HUES64 (cell line): ENCODE results near the gene DLG3.
"Not testable (repeated sequence)": the region's sequence is repeated elsewhere in the genome, so short reads cannot be mapped to it uniquely, and the experiment has no call there.

Experiments
- H3K27ac ChIP-seq: 2 replicates; pipeline ENCODE4 v1.7.0; 2013; ENCODE audit warnings: low read depth, low read length, inconsistent platforms
- H3K27me3 ChIP-seq: 2 replicates; pipeline ENCODE4 v1.6.1; 2013; ENCODE audit warnings: mild to moderate bottlenecking, low read length; ENCODE audit not compliant: insufficient read depth
- H3K36me3 ChIP-seq: 2 replicates; pipeline ENCODE4 v1.6.1; 2013; ENCODE audit warnings: mild to moderate bottlenecking, low read length; ENCODE audit not compliant: insufficient read depth
- H3K4me1 ChIP-seq: 2 replicates; pipeline ENCODE4 v1.6.1; 2013; ENCODE audit warnings: mild to moderate bottlenecking, low read length, moderate library complexity; ENCODE audit not compliant: insufficient read depth
- H3K4me3 ChIP-seq: 2 replicates; pipeline ENCODE4 v1.5.1; 2013; ENCODE audit warnings: mild to moderate bottlenecking, low read length, moderate library complexity
- H3K9ac ChIP-seq: 2 replicates; pipeline ENCODE4 v1.6.1; 2013; ENCODE audit warnings: mild to moderate bottlenecking, low read depth, low read length
- H3K9me3 ChIP-seq: 2 replicates; pipeline ENCODE4 v1.6.1; 2013; ENCODE audit warnings: low read depth, low read length; ENCODE audit not compliant: insufficient read depth
- WGBS: fragments of 150-250, 120-280 bp; methylation state at CpG from one replicate; pipeline ENCODE4 v1.1.7; 2013; ENCODE audit warnings: missing lambda C conversion rate; 5-methylcytosine and 5-hydroxymethylcytosine counted together

Gene DLG3

DNA sequence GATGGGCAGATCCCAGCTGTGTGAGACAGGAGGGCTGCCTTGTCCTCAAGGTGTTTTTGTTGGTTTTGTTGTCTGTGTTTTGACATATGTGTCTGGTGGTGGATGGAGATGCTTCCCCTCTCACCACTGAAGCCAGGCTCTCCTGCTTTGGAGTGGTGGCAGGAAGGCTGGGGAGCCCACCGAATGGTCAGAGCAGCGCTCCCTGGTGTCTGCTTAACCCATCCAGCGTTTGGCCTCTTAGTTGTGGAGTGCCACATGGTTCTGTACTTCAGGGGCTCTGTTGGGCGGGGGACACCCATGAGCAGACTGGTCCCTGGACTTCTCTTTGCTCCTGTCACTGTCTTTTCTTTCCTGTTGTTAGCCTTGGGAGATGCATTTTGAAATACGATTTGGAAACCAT, 51.9 kb downstream of the DLG3 start:
- Histone ChIP-seq H3K4me1 (no peaks in the 10 kb centered on the region), H3K9me3 (no peaks in the 10 kb centered on the region), H3K4me3 (no peak overlapping the region), H3K27me3 (no peaks in the 10 kb centered on the region), H3K9ac (no peak overlapping the region), H3K36me3 (peaks cover 98% of the 10 kb centered on the region), H3K27ac (no peak overlapping the region)
- WGBS: 85% methylated on average over 5 of the region's 5 CpGs

DNA sequence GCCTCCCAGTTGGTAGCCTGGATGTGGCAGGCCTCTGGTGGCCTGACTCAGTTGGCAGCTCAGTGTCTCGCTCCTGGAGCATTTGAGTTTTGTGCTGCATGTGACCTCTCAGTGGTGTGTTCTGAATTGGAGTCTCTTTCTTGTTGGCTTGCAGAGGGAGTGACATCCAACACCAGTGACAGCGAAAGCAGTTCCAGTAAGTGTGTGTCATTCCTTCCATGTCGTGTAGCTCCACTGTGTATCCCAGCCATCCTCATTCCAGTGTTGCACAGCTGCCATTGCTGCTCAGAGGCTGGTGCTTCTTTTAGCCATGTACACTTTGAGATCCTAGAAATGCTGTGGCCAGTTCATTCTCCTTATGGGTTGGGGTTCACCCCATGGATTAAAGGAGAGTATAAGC, 52.4 kb downstream of the DLG3 start:
- Histone ChIP-seq H3K9me3 (no peaks in the 10 kb centered on the region), H3K4me3 (no peak overlapping the region), H3K36me3 (peaks cover 98% of the 10 kb centered on the region), H3K27me3 (no peaks in the 10 kb centered on the region), H3K9ac (no peak overlapping the region), H3K4me1 (no peaks in the 10 kb centered on the region), H3K27ac (no peak overlapping the region)
- WGBS: 99% methylated on average over 3 of the region's 3 CpGs

DNA sequence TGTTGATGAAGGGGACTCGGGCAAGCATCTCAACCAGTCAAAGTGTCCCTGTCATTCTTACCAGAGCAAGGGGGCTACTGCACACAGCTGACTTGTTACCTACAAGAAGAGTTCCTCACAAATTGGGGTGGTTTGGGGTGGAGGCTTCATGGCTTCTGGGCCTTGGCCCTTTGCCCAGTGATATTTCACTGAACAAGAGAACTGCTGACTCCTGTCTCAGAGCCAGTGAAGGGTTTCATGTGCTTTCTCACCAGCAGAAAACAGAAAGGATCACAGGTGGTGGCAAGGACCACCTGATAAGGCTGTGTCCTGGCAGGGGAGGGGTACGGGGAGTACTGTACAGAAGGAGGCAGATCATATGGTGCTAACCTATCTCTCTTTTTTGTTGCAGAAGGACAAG, 53.5 kb downstream of the DLG3 start:
- H3K9ac ChIP-seq: no peak overlapping the region
- no peaks in the 10 kb centered on the region for H3K4me1 ChIP-seq
- no peaks in the 10 kb centered on the region for H3K27me3 ChIP-seq
- H3K4me3 ChIP-seq: no peak overlapping the region
- H3K27ac ChIP-seq: no peak overlapping the region
- 93% methylated on average over 2 of the region's 2 CpGs for WGBS
- H3K36me3 ChIP-seq: peaks cover 98% of the 10 kb centered on the region
- no peaks in the 10 kb centered on the region for H3K9me3 ChIP-seq

DNA sequence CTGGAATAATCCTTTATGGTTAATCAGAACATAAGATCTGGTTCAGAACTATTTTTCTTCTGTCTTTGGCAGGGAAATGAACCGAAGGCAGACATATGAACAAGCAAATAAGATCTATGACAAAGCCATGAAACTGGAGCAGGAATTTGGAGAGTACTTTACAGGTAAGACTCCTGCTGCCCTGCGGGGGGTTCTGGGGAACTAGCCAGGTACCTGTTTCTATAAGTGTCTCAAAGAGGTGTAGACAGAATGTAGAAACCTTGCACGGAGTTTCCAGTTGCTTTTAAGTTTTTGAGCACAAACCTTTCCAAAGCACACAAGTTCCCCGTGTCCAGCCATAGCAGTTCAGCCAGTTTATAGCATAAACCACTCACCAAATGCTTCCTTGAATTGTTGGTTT, 56.2 kb downstream of the DLG3 start:
- H3K36me3 ChIP-seq: peaks cover 90% of the 10 kb centered on the region
- no peak overlapping the region for H3K27ac ChIP-seq
- 98% methylated on average over 4 of the region's 4 CpGs for WGBS
- no peaks in the 10 kb centered on the region for H3K9me3 ChIP-seq
- H3K27me3 ChIP-seq: no peaks in the 10 kb centered on the region
- no peak overlapping the region for H3K9ac ChIP-seq
- H3K4me1 ChIP-seq: no peaks in the 10 kb centered on the region
- H3K4me3 ChIP-seq: no peak overlapping the region

DNA sequence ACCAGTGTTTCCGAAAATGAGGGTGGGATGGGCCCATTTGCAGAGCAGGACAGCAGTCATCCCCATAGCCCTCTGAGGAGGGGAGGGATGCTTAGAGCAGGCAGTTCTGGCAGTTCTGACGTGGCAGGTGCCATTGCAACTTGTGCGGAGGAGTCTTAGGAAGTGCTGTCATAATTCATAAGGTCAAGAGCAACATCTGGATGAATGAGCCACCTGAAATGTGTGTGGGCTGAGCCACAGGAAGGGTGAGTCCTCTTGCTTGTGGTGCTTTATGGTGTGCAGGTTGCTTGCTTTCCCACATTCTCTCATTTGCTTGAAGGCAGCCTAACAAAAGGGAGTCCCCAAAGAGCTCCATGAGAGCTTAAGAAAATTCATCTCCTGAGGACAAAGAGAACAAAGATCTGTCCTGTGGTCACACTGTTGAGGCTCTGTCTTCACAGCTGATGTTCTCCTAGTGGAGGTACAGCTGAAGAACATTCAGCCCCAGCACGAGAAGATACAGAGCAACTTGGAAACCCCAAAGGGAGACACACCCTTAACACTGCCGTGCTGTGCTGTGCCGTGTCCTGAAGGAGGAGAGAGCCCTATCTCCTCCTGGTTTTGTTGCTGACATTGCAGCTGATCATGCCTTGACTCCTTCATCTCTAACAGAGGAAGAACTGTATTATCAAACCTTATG, 60.3 kb downstream of the DLG3 start:
- Histone ChIP-seq H3K4me1 (0 out of 2 replicates have a peak, but pooled peaks cover 11% of the 10 kb centered on the region), H3K9ac (no peak overlapping the region), H3K27me3 (no peaks in the 10 kb centered on the region), H3K9me3 (no peaks in the 10 kb centered on the region), H3K27ac (no peak overlapping the region; the same call in 1 of the 2 replicates), H3K4me3 (no peak overlapping the region), H3K36me3 (peaks cover 49% of the 10 kb centered on the region)
- WGBS: 89% methylated on average over 6 of the region's 6 CpGs

DNA sequence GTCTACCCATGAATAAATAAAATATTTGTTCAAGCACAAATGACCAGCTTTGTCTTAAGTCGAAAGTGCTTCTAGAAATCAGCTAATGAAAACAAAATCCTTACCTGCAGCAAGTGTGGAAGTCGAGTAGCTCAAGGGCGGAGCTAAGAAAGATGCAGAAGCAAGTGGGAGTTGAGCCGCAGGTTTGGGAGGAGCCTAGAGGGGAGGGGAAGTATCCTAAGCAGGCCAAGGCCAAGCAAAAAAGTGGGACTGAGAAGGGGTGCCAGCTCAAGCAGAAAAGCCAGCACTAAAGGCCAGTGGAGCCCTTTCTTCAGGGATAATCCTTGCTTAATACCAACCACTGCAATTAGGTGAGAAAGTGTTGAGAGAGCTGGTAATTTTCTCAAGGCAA, 60.8 kb downstream of the DLG3 start:
- no peak overlapping the region; the same call in 1 of the 2 replicates for H3K27ac ChIP-seq
- 77% methylated on average over 3 of the region's 4 CpGs for WGBS
- H3K9me3 ChIP-seq: no peaks in the 10 kb centered on the region
- H3K36me3 ChIP-seq: peaks cover 46% of the 10 kb centered on the region
- H3K4me1 ChIP-seq: 0 out of 2 replicates have a peak, but pooled peaks cover 11% of the 10 kb centered on the region
- no peaks in the 10 kb centered on the region for H3K27me3 ChIP-seq
- no peak overlapping the region for H3K4me3 ChIP-seq
- H3K9ac ChIP-seq: no peak overlapping the region

DNA sequence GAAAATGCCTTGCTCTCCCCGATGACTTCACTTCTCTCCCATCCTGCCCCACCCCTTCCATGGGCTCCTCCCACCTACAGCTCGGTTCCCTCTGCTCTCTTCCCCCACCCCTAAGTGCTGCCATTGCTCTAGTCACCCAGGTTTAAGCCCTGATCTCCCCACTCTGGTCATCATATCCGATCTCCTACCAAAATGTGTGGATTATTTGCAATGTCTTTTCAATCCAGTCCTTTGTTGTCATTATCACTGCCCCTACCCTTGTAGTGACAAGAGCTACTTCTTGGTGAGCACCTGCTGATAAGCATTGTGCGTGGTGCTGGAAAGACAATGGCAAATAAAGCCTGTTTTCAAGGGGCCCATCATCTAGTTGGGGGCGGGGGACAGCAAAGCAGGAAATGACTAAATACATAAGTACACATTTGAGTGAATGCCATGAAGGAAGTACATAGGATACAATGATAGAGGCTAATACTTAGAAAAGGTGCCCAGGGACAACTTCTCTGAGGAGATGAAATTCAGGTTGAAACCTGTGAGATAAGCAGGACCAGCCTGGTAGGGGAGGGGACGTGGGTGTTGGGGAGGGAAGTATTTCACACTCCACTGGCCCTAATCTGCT, 63.8 kb downstream of the DLG3 start:
- 34% methylated on average over 5 of the region's 6 CpGs for whole genome bisulfite sequencing
- H3K9ac ChIP-seq: no peak overlapping the region
- H3K27me3 ChIP-seq: no peaks in the 10 kb centered on the region
- no peak overlapping the region for H3K4me3 ChIP-seq
- no peaks in the 10 kb centered on the region for H3K9me3 ChIP-seq
- H3K36me3 ChIP-seq: peaks cover 17% of the 10 kb centered on the region
- 0 out of 2 replicates have a peak, but pooled peaks cover 11% of the 10 kb centered on the region for H3K4me1 ChIP-seq
- H3K27ac ChIP-seq: no peak overlapping the region

DNA sequence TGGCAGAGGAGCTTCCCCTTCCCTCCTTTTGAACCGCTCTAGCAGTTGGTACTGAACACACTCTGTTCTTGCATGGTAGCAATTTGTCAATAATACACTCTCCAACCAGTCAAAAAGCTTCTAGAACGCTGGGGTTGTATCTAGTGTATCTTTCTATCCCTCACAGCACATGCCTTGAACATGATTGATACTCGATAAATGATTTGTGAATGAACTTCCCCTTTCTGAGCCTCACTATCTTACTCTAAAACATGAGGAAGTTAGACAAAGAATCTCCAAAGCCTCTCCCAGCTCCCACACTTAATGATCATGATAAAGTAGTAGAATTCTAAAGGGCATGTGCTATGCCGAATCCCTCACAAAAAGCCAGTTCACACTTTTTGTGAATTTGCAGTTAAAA, 64.4 kb downstream of the DLG3 start:
- 93% methylated on average over 3 of the region's 4 CpGs for WGBS
- Histone ChIP-seq H3K9me3 (no peaks in the 10 kb centered on the region), H3K9ac (no peak overlapping the region), H3K27ac (no peak overlapping the region), H3K4me1 (0 out of 2 replicates have a peak, but pooled peaks cover 11% of the 10 kb centered on the region), H3K4me3 (no peak overlapping the region), H3K27me3 (no peaks in the 10 kb centered on the region), H3K36me3 (peaks cover 10% of the 10 kb centered on the region; the same call in 1 of the 2 replicates)

DNA sequence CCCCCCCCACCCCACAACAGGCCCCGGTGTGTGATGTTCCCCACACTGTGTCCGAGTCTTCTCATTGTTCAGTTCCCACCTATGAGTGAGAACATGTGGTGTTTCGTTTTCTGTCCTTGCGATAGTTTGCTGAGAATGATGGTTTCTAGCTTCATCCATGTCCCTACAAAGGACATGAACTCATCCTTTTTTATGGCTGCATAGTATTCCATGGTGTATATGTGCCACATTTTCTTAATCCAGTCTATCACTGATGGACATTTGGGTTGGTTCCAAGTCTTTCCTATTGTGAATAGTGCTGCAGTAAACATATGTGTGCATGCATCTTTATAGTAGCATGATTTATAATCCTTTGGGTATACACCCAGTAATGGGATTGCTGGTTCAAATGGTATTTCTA, 70.6 kb downstream of the DLG3 start:
- H3K27me3 ChIP-seq, H3K4me3 ChIP-seq, H3K36me3 ChIP-seq, H3K4me1 ChIP-seq, H3K9me3 ChIP-seq, H3K27ac ChIP-seq, H3K9ac ChIP-seq: not testable (repeated sequence)
- 100% methylated on average over 1 of the region's 4 CpGs for WGBS

DNA sequence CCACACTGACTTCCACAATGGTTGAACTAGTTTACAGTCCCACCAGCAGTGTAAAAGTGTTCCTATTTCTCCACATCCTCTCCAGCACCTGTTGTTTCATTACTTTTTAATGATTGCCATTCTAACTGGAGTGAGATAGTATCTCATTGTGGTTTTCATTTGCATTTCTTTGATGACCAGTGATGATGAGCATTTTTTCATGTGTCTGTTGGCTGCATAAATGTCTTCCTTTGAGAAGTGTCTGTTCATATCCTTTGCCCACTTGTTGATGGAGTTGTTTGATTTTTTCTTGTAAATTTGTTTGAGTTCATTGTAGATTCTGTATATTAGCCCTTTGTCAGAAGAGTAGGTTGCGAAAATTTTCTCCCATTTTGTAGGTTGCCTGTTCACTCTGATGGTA, 71.1 kb downstream of the DLG3 start:
- H3K36me3 ChIP-seq, H3K27me3 ChIP-seq, H3K4me3 ChIP-seq, H3K9me3 ChIP-seq, H3K4me1 ChIP-seq, H3K9ac ChIP-seq, H3K27ac ChIP-seq: not testable (repeated sequence)
- WGBS: 80% methylated on average over 1 of the region's 1 CpG

DNA sequence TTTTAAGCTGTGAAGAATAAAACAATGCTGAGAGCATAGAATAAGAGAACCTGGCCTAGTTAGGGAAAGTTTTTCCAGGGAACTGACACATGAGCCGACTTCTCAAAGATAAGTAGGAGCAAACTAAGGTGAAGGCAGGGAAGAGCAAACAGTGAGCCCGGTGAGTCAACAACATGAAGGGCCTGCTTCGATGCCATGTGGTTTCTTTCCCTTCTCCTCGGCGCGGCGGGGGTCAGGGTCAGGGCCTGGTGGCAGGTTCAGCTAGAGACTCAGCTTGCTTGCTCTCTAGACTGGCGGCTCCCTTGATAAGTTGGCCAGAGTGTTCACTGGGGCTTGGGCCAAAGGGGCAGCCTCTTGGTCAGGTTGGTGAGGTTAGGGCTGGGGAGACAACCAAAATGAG, 81.1 kb downstream of the DLG3 start:
- no peaks in the 10 kb centered on the region for H3K9me3 ChIP-seq
- WGBS: 95% methylated on average over 8 of the region's 8 CpGs
- H3K4me3 ChIP-seq: no peak overlapping the region
- no peak overlapping the region for H3K9ac ChIP-seq
- H3K27me3 ChIP-seq: no peaks in the 10 kb centered on the region
- no peaks in the 10 kb centered on the region for H3K36me3 ChIP-seq
- no peak overlapping the region for H3K27ac ChIP-seq
- H3K4me1 ChIP-seq: no peaks in the 10 kb centered on the region
